Prostate gland (tissue), 2 donors: Measurements from ENCODE around the gene TECPR2.
"Not testable (repeated sequence)": the region's sequence is repeated elsewhere in the genome, so short reads cannot be mapped to it uniquely, and the experiment has no call there.

ENCODE experiments used
- CTCF ChIP-seq, 4 experiments: fragments of 200-600 bp in 2 of 4; fragments of 450-650 bp in 2 of 4; sonication (generic) in 2 of 4; IDR thresholded peaks; 1 replicate in 3 of 4; 2 replicates in 1 of 4; pipeline ENCODE4 v1.5.1; 2016 to 2019; ENCODE audit warnings: antibody characterized with exemption in 4 of 4, mild to moderate bottlenecking in 2 of 4, moderate library complexity in 2 of 4
- POLR2A ChIP-seq: fragments of 450-650 bp; IDR thresholded peaks from one replicate; pipeline ENCODE4 v1.6.1; 2016; ENCODE audit warnings: antibody characterized with exemption, mild to moderate bottlenecking

GRCh38 chr14:102541029-102541491, 178.3 kb downstream of the TECPR2 start:
- not testable (repeated sequence) for TF ChIP-seq POLR2A; CTCF (IDR thresholded peaks at IDR 0.05)
